ENCODE data around the gene UNC79. TPM values are rescaled to one million over a fixed set of nuclear protein-coding genes. Genes with fewer than 3 reads are reported as not detected.

Gene UNC79
- total RNA-seq, 4 donors from 2014 or later, result 0.33 to 0.73 (median 0.51) TPM

- intact Hi-C loops (cut with DNase I; ENCODE audit: low total_unique reads), result no loop called here
- no peak overlapping the region for H3K27ac ChIP-seq
- no peaks in the 10 kb centered on the region for H3K36me3 ChIP-seq
- H3K27me3 ChIP-seq, result no peaks in the 10 kb centered on the region
- H3K4me1 ChIP-seq, result no peaks in the 10 kb centered on the region
- DNase-seq (no peak), ATAC-seq (no peak)
- H3K4me3 ChIP-seq, result no peak overlapping the region
- in situ Hi-C loops (cut with MboI; ENCODE audit: low sequenced_read_pairs in 4 of 4), result no loop called here
- no peak for TF ChIP-seq POLR2A (IDR thresholded peaks at IDR 0.05)
- H3K9me3 ChIP-seq, result no peaks in the 10 kb centered on the region
Observed at GRCh38 chr14:93544212-93544611, 113.5 kb downstream of the UNC79 start.

- Histone ChIP-seq H3K4me3 (no peak overlapping the region), H3K27me3 (no peaks in the 10 kb centered on the region), H3K36me3 (no peaks in the 10 kb centered on the region), H3K27ac (no peak overlapping the region), H3K4me1 (no peaks in the 10 kb centered on the region), H3K9me3 (no peaks in the 10 kb centered on the region)
- DNase-seq (no peak), ATAC-seq (no peak)
- in situ Hi-C loops (cut with MboI; ENCODE audit: low sequenced_read_pairs in 4 of 4), result no loop called here
- intact Hi-C loops (cut with DNase I; ENCODE audit: low total_unique reads), result no loop called here
- TF ChIP-seq POLR2A (IDR thresholded peaks at IDR 0.05) (no peak), CTCF (IDR thresholded peaks at IDR 0.05 in 4 of 5, conservative IDR thresholded peaks at IDR 0.05 in 1 of 5) (no peak)
Observed at GRCh38 chr14:93546642-93547041, 115.9 kb downstream of the UNC79 start.

- intact Hi-C loops (cut with DNase I; ENCODE audit: low total_unique reads), result no loop called here
- DNase-seq (no peak), ATAC-seq (no peak)
- TF ChIP-seq CTCF (IDR thresholded peaks at IDR 0.05 in 4 of 5, conservative IDR thresholded peaks at IDR 0.05 in 1 of 5), result no peak
- no peak for TF ChIP-seq POLR2A (IDR thresholded peaks at IDR 0.05)
- H3K9me3 ChIP-seq, result no peaks in the 10 kb centered on the region
- in situ Hi-C loops (cut with MboI; ENCODE audit: low sequenced_read_pairs in 4 of 4), result no loop called here
- H3K27me3 ChIP-seq, result no peaks in the 10 kb centered on the region
- H3K36me3 ChIP-seq, result no peaks in the 10 kb centered on the region
- no peaks in the 10 kb centered on the region for H3K4me1 ChIP-seq
- no peak overlapping the region for H3K4me3 ChIP-seq
- H3K27ac ChIP-seq, result no peak overlapping the region
Observed at GRCh38 chr14:93548102-93548843, 117.5 kb downstream of the UNC79 start.

DNA sequence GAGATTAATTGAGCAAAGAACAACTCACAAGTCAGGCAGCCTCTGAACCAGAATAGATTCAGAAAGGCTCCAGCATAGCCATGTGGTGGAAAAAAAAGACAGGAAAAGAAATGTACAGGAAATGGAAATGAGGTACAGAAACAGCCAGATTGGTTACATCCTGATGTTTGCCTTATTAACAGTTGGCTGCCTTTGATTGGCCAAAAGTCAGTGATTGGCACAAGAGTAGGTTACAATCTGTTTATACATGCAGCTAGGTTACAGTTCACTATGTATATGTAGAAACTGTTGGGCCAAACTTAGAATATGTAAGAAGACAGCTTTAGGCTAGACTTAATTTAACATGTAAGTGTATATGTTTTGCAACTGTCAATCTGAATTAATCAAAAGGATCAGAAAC, 118.9 kb downstream of the UNC79 start:
- Histone ChIP-seq H3K27ac (no peak overlapping the region), H3K4me3 (no peak overlapping the region), H3K36me3 (no peaks in the 10 kb centered on the region), H3K4me1 (no peaks in the 10 kb centered on the region), H3K9me3 (no peaks in the 10 kb centered on the region), H3K27me3 (no peaks in the 10 kb centered on the region)
- DNase-seq, result no peak
- intact Hi-C loops (cut with DNase I; ENCODE audit: low total_unique reads) (no loop called here), in situ Hi-C loops (cut with MboI; ENCODE audit: low sequenced_read_pairs in 4 of 4) (no loop called here)
- TF ChIP-seq CTCF (IDR thresholded peaks at IDR 0.05 in 4 of 5, conservative IDR thresholded peaks at IDR 0.05 in 1 of 5) (no peak), POLR2A (IDR thresholded peaks at IDR 0.05) (no peak)
- no peak for ATAC-seq

GRCh38 chr14:93564918-93565317, 134.2 kb downstream of the UNC79 start:
- Histone ChIP-seq H3K27me3 (no peaks in the 10 kb centered on the region), H3K27ac (no peak overlapping the region), H3K4me3 (no peak overlapping the region), H3K9me3 (no peaks in the 10 kb centered on the region), H3K4me1 (no peaks in the 10 kb centered on the region), H3K36me3 (no peaks in the 10 kb centered on the region)
- intact Hi-C loops (cut with DNase I; ENCODE audit: low total_unique reads) (no loop called here), in situ Hi-C loops (cut with MboI; ENCODE audit: low sequenced_read_pairs in 4 of 4) (no loop called here)
- DNase-seq, result no peak
- TF ChIP-seq POLR2A (IDR thresholded peaks at IDR 0.05) (no peak), CTCF (IDR thresholded peaks at IDR 0.05 in 4 of 5, conservative IDR thresholded peaks at IDR 0.05 in 1 of 5) (no peak)
- no peak for ATAC-seq

Measured in gastrocnemius medialis (tissue), 4 donors.